Transverse colon (tissue), 4 donors: ENCODE data around the gene RBM47.

Source experiments
- POLR2A ChIP-seq: fragments of 450-650 bp; IDR thresholded peaks from one replicate; pipeline ENCODE4 v1.6.1; 2016; ENCODE audit warnings: antibody characterized with exemption, mild to moderate bottlenecking, moderate library complexity
- POLR2AphosphoS5 ChIP-seq, 3 donors: sonication (generic); formaldehyde crosslinking; IDR thresholded peaks; one replicate each; pipeline ENCODE4 v1.6.1; 2016; ENCODE audit warnings: antibody characterized with exemption in 3 of 3
- TF ChIP-seq, protein P1 (sequence below), 5 experiments: fragments of 200-600 bp in 3 of 5; fragments of 450-650 bp in 2 of 5; sonication (generic) in 3 of 5; IDR thresholded peaks; 1 replicate in 2 of 5; 2 replicates in 3 of 5; pipeline ENCODE4 v1.5.1; 2016 to 2017; ENCODE audit warnings: antibody characterized with exemption in 5 of 5, inconsistent platforms in 3 of 5, mild to moderate bottlenecking in 2 of 5, moderate library complexity in 1 of 5

DNA sequence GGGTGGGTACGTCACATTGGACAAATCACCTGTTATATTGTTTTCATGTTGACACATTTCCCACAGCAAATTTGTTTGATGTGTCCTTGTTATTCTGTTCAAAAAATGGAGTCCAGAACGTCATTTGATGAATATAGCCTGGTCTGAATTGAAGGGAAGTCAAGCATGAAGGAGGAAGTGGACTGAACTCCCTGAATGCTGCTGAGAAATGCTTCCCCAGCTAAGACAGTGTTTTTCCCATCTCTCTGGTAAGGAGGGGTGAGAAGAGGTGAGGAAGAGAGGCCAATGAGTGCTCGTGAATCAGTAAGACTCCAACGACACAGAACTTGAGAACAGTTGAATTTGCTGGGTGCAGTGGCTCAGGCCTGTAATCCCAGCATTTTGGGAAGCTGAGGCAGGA is 127.4 kb downstream of the RBM47 start:
- TF ChIP-seq, protein P1, sequence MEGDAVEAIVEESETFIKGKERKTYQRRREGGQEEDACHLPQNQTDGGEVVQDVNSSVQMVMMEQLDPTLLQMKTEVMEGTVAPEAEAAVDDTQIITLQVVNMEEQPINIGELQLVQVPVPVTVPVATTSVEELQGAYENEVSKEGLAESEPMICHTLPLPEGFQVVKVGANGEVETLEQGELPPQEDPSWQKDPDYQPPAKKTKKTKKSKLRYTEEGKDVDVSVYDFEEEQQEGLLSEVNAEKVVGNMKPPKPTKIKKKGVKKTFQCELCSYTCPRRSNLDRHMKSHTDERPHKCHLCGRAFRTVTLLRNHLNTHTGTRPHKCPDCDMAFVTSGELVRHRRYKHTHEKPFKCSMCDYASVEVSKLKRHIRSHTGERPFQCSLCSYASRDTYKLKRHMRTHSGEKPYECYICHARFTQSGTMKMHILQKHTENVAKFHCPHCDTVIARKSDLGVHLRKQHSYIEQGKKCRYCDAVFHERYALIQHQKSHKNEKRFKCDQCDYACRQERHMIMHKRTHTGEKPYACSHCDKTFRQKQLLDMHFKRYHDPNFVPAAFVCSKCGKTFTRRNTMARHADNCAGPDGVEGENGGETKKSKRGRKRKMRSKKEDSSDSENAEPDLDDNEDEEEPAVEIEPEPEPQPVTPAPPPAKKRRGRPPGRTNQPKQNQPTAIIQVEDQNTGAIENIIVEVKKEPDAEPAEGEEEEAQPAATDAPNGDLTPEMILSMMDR (IDR thresholded peaks at IDR 0.05), result no peak
- TF ChIP-seq POLR2A (no peak), POLR2AphosphoS5 (IDR thresholded peaks at IDR 0.05) (no peak)
